H9 (cell line): ENCODE measurements around the gene PPP2R5E. TPM values are rescaled to one million over a fixed set of nuclear protein-coding genes. Genes with fewer than 3 reads are reported as not detected.

Experiments
- DNase-seq: peaks from one replicate; pipeline ENCODE4 v3.0.0-alpha.2; 2017
- H2AFZ ChIP-seq: one replicate; pipeline ENCODE4 v1.6.1; 2013; ENCODE audit warnings: mild to moderate bottlenecking, low read length, control low read depth, moderate library complexity
- H2AK5ac ChIP-seq: 2 replicates; pipeline ENCODE4 v1.6.1; 2013; ENCODE audit warnings: low read length, control low read depth, mixed read lengths; ENCODE audit not compliant: insufficient read length
- H2BK120ac ChIP-seq: one replicate; pipeline ENCODE4 v1.6.1; 2013; ENCODE audit warnings: low read depth, mild to moderate bottlenecking, low read length, control low read depth, inconsistent platforms; ENCODE audit not compliant: poor library complexity, severe bottlenecking
- H2BK12ac ChIP-seq: 2 replicates; pipeline ENCODE4 v1.6.1; 2013; ENCODE audit warnings: low read length, control low read depth, mixed read lengths, low read depth; ENCODE audit not compliant: insufficient read length
- H2BK15ac ChIP-seq: 2 replicates; pipeline ENCODE4 v1.6.1; 2013; ENCODE audit warnings: low read depth, low read length, control low read depth
- H2BK20ac ChIP-seq: one replicate; pipeline ENCODE4 v1.6.1; 2013; ENCODE audit warnings: low read depth, mild to moderate bottlenecking, low read length, control low read depth, inconsistent platforms; ENCODE audit not compliant: poor library complexity, severe bottlenecking
- H2BK5ac ChIP-seq: 2 replicates; pipeline ENCODE4 v1.6.1; 2013; ENCODE audit warnings: low read length, control low read depth, mixed read lengths; ENCODE audit not compliant: insufficient read length
- H3K14ac ChIP-seq: 2 replicates; pipeline ENCODE4 v1.6.1; 2013; ENCODE audit warnings: low read length, control low read depth; ENCODE audit not compliant: insufficient read depth
- H3K18ac ChIP-seq: 2 replicates; pipeline ENCODE4 v1.6.1; 2013; ENCODE audit warnings: low read depth, mild to moderate bottlenecking, mixed read lengths, low read length, control low read depth; ENCODE audit not compliant: insufficient read length
- H3K23ac ChIP-seq: 2 replicates; pipeline ENCODE4 v1.6.1; 2013; ENCODE audit warnings: low read length, control low read depth, mixed read lengths, low read depth; ENCODE audit not compliant: insufficient read length
- H3K23me2 ChIP-seq: 2 replicates; pipeline ENCODE4 v1.6.1; 2013; ENCODE audit warnings: low read depth, mild to moderate bottlenecking, mixed read lengths, low read length, control low read depth; ENCODE audit not compliant: insufficient read length, poor library complexity, severe bottlenecking
- H3K27ac ChIP-seq: 2 replicates; pipeline ENCODE4 v1.5.1; 2013; ENCODE audit warnings: low read length, control low read depth, mixed read lengths, low read depth; ENCODE audit not compliant: insufficient read length
- H3K27me3 ChIP-seq: 2 replicates; pipeline ENCODE4 v1.6.1; 2013; ENCODE audit warnings: low read length, control low read depth, inconsistent platforms; ENCODE audit not compliant: insufficient read depth
- H3K4ac ChIP-seq: 2 replicates; pipeline ENCODE4 v1.6.1; 2013; ENCODE audit warnings: low read depth, mild to moderate bottlenecking, control low read depth, inconsistent platforms, low read length, moderate library complexity
- H3K4me1 ChIP-seq: 2 replicates; pipeline ENCODE4 v1.6.1; 2013; ENCODE audit warnings: low read length, control low read depth, inconsistent platforms; ENCODE audit not compliant: insufficient read depth
- H3K4me2 ChIP-seq: 2 replicates; pipeline ENCODE4 v1.6.1; 2013; ENCODE audit warnings: low read length, control low read depth, mixed read lengths; ENCODE audit not compliant: insufficient read length, insufficient read depth
- H3K56ac ChIP-seq: 2 replicates; pipeline ENCODE4 v1.6.1; 2013; ENCODE audit warnings: low read depth, mild to moderate bottlenecking, mixed read lengths, low read length, control low read depth; ENCODE audit not compliant: insufficient read length
- H3K79me1 ChIP-seq: 2 replicates; pipeline ENCODE4 v1.6.1; 2013; ENCODE audit warnings: low read depth, mild to moderate bottlenecking, moderate library complexity, low read length, control low read depth, inconsistent platforms; ENCODE audit not compliant: insufficient read depth, poor library complexity, severe bottlenecking
- H3K79me2 ChIP-seq: 2 replicates; pipeline ENCODE4 v1.6.1; 2013; ENCODE audit warnings: low read length, control low read depth, inconsistent platforms; ENCODE audit not compliant: insufficient read depth
- H3K9ac ChIP-seq: 2 replicates; pipeline ENCODE4 v1.6.1; 2013; ENCODE audit warnings: low read length, control low read depth, mixed read lengths; ENCODE audit not compliant: insufficient read length; ENCODE audit errors: extremely low read depth
- H3K9me3 ChIP-seq: one replicate; pipeline ENCODE4 v1.6.1; 2013; ENCODE audit warnings: low read depth, low read length, inconsistent platforms; ENCODE audit not compliant: control insufficient read depth
- H3T11ph ChIP-seq: one replicate; pipeline ENCODE4 v1.6.1; 2013; ENCODE audit warnings: mild to moderate bottlenecking, low read length, control low read depth, inconsistent platforms
- H4K20me1 ChIP-seq: one replicate; pipeline ENCODE4 v1.6.1; 2013; ENCODE audit not compliant: control insufficient read depth, insufficient read length, insufficient read depth
- H4K5ac ChIP-seq: 2 replicates; pipeline ENCODE4 v1.6.1; 2013; ENCODE audit warnings: low read depth, mild to moderate bottlenecking, mixed read lengths, low read length, control low read depth; ENCODE audit not compliant: insufficient read length
- H4K8ac ChIP-seq: replicated peaks from 2 replicates; pipeline ENCODE4 v1.6.1; 2013; ENCODE audit warnings: low read length, control low read depth, mixed read lengths, low read depth; ENCODE audit not compliant: insufficient read length
- H4K91ac ChIP-seq: 2 replicates; pipeline ENCODE4 v1.6.1; 2013; ENCODE audit warnings: low read depth, mild to moderate bottlenecking, moderate library complexity, mixed read lengths, low read length, control low read depth; ENCODE audit not compliant: insufficient read length
- H3K27ac Mint-ChIP-seq, 3 experiments: 2 replicates in 2 of 3; 3 replicates in 1 of 3; pipeline ENCODE4 v1.8.0; 2020 to 2021; ENCODE audit warnings: mixed read lengths in 3 of 3, mild to moderate bottlenecking in 1 of 3, moderate library complexity in 1 of 3
- H3K27me3 Mint-ChIP-seq: 2 replicates; pipeline ENCODE4 v1.8.0; 2021; ENCODE audit warnings: low read depth, mild to moderate bottlenecking, moderate library complexity, mixed read lengths
- H3K36me3 Mint-ChIP-seq, 3 experiments: 2 replicates in 2 of 3; 3 replicates in 1 of 3; pipeline ENCODE4 v1.8.0; 2020 to 2021; ENCODE audit warnings: low read depth in 3 of 3, mixed read lengths in 3 of 3; ENCODE audit not compliant: insufficient read depth in 1 of 3
- H3K4me1 Mint-ChIP-seq, 2 experiments: 2 replicates each; pipeline ENCODE4 v1.8.0; 2020; ENCODE audit warnings: mixed read lengths in 2 of 2
- H3K4me3 Mint-ChIP-seq, 2 experiments: 2 replicates in 1 of 2; 3 replicates in 1 of 2; pipeline ENCODE4 v1.8.0; 2020 to 2021; ENCODE audit warnings: mild to moderate bottlenecking in 2 of 2, mixed read lengths in 2 of 2, moderate library complexity in 1 of 2
- H3K9me3 Mint-ChIP-seq, 2 experiments: 2 replicates in 1 of 2; 3 replicates in 1 of 2; pipeline ENCODE4 v1.8.0; 2020; ENCODE audit warnings: mild to moderate bottlenecking in 2 of 2, mixed read lengths in 2 of 2, moderate library complexity in 1 of 2
- WGBS: extraction: QIAGEN DNeasy Blood & Tissue Kit; methylation state at CpG from one replicate; pipeline ENCODE4 v1.1.7; 2013; ENCODE audit warnings: missing lambda C conversion rate, low lambda C conversion rate, mixed read lengths; ENCODE audit not compliant: insufficient read length; ENCODE audit errors: extremely low coverage; 5-methylcytosine and 5-hydroxymethylcytosine counted together
- total RNA-seq: library from RNA; stranded (reverse); gene quantifications from 2 replicates; pipeline ENCODE4 v1.2.1, GENCODE V29; 2021
- TF ChIP-seq, protein P1 (sequence below): fragments of 200-600 bp; sonication (generic); conservative IDR thresholded peaks from 3 replicates; pipeline ENCODE4 v1.8.0; 2021; ENCODE audit warnings: antibody characterized with exemption, mild to moderate bottlenecking

The PPP2R5E gene
- total RNA-seq, 1 experiment from 2014 or later: 65.8 TPM

DNA sequence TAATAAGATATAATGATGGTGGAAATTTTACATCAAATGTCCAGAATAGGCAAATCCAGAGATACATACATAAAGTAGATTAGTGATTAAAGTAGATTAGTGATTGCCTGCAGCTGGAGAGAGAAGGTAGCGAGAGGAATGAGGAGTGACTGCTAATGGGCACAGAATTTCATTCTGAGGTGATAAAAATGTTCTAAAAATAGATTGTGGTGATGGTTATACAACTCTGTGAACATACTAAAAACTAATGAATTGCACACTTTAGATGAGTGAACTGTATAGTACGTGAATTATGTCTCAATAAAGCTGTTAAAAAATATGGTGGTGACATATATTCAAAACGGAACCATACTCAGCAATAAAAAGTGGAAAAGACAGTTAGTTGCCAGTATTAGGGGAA, 41.7 kb downstream of the PPP2R5E start:
- Mint-ChIP-seq H3K36me3 (peaks cover 0 to 6% (median 3%) of the 10 kb centered on the region in 3 experiments; a peak in 4 of 7 replicates), H3K27ac (no peak overlapping the region), H3K27me3 (no peaks in the 10 kb centered on the region), H3K4me1 (peaks cover 5 to 8% of the 10 kb centered on the region in 2 experiments), H3K4me3 (no peak overlapping the region), H3K9me3 (no peaks in the 10 kb centered on the region)
- H3T11ph ChIP-seq: no peak overlapping the region
- H3K4me2 ChIP-seq: no peak overlapping the region
- no peak overlapping the region for H3K14ac ChIP-seq
- H2BK20ac ChIP-seq: no peak overlapping the region
- H3K79me2 ChIP-seq: peaks cover 5% of the 10 kb centered on the region; the same call in 1 of the 2 replicates
- H3K9ac ChIP-seq: no peak overlapping the region
- H2BK5ac ChIP-seq: no peak overlapping the region
- H3K79me1 ChIP-seq: peaks cover 20% of the 10 kb centered on the region
- H2BK12ac ChIP-seq: no peak overlapping the region
- no peaks in the 10 kb centered on the region for H4K20me1 ChIP-seq
- no peaks in the 10 kb centered on the region for H3K23me2 ChIP-seq
- no CpG with 5 or more reads among the region's 3 CpGs for WGBS
- no peaks in the 10 kb centered on the region for H3K27me3 ChIP-seq
- no peak overlapping the region for H2AK5ac ChIP-seq
- TF ChIP-seq, protein P1, sequence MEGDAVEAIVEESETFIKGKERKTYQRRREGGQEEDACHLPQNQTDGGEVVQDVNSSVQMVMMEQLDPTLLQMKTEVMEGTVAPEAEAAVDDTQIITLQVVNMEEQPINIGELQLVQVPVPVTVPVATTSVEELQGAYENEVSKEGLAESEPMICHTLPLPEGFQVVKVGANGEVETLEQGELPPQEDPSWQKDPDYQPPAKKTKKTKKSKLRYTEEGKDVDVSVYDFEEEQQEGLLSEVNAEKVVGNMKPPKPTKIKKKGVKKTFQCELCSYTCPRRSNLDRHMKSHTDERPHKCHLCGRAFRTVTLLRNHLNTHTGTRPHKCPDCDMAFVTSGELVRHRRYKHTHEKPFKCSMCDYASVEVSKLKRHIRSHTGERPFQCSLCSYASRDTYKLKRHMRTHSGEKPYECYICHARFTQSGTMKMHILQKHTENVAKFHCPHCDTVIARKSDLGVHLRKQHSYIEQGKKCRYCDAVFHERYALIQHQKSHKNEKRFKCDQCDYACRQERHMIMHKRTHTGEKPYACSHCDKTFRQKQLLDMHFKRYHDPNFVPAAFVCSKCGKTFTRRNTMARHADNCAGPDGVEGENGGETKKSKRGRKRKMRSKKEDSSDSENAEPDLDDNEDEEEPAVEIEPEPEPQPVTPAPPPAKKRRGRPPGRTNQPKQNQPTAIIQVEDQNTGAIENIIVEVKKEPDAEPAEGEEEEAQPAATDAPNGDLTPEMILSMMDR: no peak
- H4K8ac ChIP-seq: no peak overlapping the region
- H3K23ac ChIP-seq: no peak overlapping the region
- no peaks in the 10 kb centered on the region for H3K9me3 ChIP-seq
- no peak overlapping the region for H2AFZ ChIP-seq
- H4K5ac ChIP-seq: no peak overlapping the region
- H4K91ac ChIP-seq: no peak overlapping the region
- no peak overlapping the region for H2BK120ac ChIP-seq
- no peak overlapping the region for H2BK15ac ChIP-seq
- no peaks in the 10 kb centered on the region for H3K4me1 ChIP-seq
- H3K56ac ChIP-seq: no peak overlapping the region
- H3K27ac ChIP-seq: no peak overlapping the region
- H3K4ac ChIP-seq: no peak overlapping the region
- H3K18ac ChIP-seq: no peak overlapping the region
- no peak for DNase-seq
